HG02852 (cell line): ENCODE measurements around the gene GLCCI1.
"Not testable (repeated sequence)": the region's sequence is repeated elsewhere in the genome, so short reads cannot be mapped to it uniquely, and the experiment has no call there.

Experiments used
- ATAC-seq: cut with Tn5 transposase; IDR thresholded peaks from one replicate; pipeline ENCODE4 v1.9.1; 2021; ENCODE audit warnings: mild to moderate bottlenecking, moderate library complexity; ENCODE audit not compliant: unreplicated experiment

Gene GLCCI1

DNA sequence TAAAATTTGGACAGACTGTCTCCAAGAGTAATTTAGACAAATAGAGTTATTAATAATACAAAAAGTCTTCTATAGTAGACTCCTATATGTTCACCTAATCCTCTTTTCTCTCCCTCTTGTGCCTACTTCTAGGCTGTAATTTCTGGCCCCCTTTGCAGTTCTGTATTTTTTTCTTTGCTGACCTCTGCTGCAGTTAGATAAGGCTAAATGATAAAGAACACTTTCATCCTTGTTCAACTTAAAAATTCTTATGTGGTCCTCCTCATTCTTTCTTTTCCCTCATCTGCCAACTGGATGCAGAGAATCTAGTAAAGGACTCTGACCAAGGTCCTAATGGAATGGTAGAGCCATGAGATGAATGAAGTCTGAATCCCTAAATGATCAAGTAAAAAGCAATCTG, 20.1 kb downstream of the GLCCI1 start:
- no peak for ATAC-seq

DNA sequence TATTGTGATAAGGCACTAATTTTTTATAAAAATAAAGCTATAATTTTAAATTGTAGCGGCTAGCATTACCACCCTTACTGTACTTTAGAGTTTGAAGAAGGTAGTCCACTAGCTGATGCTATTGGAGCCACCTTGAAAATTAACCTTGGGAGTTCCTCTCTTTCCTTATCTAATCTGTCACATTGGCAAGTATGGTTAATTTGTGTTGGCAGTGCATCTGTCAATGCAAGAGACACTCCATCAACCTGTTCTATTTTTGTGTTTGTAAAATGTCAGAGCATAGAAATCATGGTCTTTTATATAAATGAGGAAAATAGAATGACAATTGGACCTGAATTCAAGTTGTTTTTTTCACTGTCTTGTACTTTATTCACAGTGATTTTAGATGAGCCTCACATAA, 20.5 kb downstream of the GLCCI1 start:
- ATAC-seq = no peak

GRCh38 chr7:7989616-7990440, 21.2 kb downstream of the GLCCI1 start:
- no peak for ATAC-seq

DNA sequence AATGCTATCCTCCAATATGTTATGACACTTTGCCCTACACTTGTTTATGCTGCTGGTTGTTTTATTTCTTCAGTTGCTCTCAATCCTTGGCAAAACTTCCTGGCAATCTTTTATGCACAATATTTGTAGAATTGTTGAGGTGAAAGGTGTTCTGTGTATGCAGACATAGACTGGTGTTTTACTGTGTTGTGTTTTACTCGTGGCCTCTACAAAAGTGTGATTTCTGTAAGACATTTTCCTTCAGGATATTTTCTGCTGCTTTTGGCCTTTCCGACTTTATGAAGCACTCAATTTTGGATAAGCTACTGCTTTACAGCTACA, 21.8 kb downstream of the GLCCI1 start:
- no peak for ATAC-seq

GRCh38 chr7:7992506-7992905, 23.9 kb downstream of the GLCCI1 start:
- ATAC-seq = no peak

DNA sequence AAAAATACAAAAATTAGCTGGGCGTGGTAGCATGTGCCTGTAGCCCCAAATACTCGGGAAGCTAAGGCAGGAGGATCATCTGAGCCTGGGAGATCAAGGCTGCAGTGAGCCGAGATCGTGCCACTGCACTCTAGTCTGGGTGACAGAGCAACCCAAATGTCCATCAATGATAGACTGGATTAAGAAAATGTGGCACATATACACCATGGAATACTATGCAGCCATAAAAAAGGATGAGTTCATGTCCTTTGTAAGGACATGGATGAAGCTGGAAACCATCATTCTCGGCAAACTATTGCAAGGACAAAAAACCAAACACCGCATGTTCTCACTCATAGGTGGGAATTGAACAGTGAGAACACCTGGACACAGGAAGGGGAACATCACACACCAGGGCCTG, 26.8 kb downstream of the GLCCI1 start:
- ATAC-seq = not testable (repeated sequence)

DNA sequence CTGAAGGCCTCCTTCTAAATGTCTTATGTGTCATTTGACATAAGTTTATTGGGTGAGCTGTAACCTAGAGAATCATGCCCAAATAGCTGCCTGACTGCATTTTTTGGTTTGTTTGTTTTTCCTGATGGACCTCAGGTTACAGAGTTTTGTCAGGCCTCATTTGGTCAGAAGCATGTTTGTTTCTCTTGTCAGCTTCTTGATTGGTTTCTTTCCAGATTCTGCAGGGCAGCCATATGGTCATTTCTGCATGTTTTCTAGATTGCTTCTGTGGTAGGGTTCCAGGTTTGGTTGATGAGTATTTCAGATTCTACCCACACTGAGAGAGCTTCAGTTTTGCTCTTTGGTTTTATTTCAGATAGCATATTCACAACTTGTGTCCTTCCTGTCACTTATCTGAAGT, 28.0 kb downstream of the GLCCI1 start:
- peak; percentile 73 for ATAC-seq

- ATAC-seq = no peak
These were observed 31.8 kb downstream of the GLCCI1 start for GRCh38 chr7:8000315-8000941.

DNA sequence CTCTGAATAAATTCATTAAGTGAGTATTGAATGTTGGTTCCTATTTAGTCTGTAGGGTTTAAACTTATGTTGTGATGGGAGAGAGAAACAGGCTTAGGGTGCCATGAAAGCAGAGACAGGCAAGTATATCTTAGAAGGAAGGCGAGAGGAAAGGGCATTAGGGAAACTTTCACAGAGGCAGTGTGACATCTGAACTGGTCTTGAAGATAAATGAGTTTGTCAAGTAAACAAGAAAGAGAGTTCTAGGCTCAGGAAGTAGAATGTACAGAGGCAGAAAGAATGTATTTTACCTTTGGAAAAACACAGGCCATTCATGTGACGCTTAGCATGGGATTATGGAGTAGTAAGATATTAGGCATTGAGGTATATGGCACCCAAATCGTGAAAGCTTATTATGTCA, 34.5 kb downstream of the GLCCI1 start:
- no peak for ATAC-seq

GRCh38 chr7:8005279-8005678, 36.7 kb downstream of the GLCCI1 start:
- no peak for ATAC-seq

GRCh38 chr7:8014399-8014798, 45.8 kb downstream of the GLCCI1 start:
- no peak for ATAC-seq

DNA sequence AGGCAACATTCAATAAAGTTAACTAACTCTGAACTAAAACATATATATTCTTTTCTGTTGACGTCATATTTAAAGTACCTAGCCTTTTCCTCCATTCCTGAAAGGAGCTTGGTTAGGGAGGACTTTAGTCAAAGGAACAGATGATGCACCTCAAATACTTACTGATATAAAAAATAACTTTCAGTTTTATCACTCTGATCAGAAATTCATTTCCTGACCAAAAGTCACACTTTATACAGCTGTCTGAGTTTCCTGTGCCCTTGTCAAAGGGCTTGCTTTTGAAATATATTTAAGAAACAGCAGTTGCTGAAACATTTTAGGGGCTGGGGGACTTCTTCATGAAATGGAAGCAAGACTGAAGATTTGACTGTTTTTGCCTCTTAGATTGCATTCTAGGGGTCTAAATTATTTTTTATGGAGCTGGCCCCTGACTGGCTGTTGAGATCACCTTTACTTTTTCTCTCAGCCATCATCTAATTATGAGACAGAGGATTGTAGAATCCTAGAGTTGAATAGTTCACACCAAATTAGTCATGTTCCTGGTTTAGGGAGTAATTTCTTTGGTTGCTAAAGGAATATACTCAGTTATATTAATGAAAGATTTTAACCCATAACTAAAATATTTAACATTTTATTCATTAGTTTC, 46.6 kb downstream of the GLCCI1 start:
- no peak for ATAC-seq

DNA sequence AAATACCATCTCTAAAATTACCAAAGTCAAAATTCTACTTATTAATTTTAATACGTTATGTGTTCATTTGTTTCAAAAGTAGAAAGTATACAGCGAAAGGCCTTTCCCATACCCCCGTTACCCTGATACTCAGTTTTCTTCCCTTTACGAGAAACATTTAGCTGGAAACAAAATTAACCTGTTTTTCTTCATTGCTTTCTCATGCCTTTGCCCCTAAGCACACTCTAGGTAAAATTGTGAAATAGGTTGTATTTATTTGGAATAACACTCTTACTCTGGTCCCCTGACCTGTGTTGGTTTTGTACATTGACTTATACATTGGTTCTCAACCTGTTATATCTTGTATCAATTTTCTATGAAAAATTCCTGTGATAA, 47.1 kb downstream of the GLCCI1 start:
- ATAC-seq = no peak

- ATAC-seq = no peak
These were observed 48.8 kb downstream of the GLCCI1 start for GRCh38 chr7:8017423-8017822.

- no peak for ATAC-seq
These were observed 50.4 kb downstream of the GLCCI1 start for GRCh38 chr7:8018961-8019360.

DNA sequence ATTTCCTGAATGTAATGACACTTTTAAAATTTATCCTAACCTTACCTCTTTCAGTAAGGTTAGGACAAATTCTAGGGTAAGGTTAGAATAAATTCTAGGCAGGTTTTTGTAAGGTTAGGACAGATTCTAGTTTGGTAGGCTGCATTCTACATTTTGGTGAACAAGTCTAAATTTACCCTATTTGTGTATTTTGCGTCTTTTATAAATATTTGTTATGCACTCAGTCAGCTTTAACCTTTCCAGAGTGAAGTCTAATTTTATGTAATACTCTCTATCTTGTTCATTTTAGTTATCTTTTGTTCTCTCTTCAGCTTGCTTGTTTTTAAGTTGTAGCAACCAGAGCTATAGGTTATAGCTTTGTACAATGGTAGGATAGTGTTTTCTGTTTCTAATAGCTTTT, 54.0 kb downstream of the GLCCI1 start:
- no peak for ATAC-seq

DNA sequence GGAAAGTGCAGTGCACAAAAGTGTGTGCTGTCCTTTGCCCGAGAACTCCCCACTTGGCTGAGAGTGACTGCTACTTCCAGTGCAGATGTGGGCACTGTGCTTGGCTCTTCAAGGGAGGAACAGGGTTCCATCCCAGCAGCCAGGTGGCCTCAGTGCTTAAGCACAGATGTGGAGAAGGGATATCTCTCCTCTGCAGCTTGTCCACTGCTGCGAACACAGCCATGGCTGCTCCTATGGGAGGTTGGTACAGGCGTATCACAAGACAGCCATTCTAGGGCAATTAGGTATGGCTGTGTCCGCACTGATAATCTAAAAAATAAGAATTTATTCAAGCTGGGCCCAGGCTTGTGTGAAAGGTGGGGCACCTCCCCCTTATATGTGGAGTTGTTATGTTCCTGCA, 66.6 kb downstream of the GLCCI1 start:
- no peak for ATAC-seq

DNA sequence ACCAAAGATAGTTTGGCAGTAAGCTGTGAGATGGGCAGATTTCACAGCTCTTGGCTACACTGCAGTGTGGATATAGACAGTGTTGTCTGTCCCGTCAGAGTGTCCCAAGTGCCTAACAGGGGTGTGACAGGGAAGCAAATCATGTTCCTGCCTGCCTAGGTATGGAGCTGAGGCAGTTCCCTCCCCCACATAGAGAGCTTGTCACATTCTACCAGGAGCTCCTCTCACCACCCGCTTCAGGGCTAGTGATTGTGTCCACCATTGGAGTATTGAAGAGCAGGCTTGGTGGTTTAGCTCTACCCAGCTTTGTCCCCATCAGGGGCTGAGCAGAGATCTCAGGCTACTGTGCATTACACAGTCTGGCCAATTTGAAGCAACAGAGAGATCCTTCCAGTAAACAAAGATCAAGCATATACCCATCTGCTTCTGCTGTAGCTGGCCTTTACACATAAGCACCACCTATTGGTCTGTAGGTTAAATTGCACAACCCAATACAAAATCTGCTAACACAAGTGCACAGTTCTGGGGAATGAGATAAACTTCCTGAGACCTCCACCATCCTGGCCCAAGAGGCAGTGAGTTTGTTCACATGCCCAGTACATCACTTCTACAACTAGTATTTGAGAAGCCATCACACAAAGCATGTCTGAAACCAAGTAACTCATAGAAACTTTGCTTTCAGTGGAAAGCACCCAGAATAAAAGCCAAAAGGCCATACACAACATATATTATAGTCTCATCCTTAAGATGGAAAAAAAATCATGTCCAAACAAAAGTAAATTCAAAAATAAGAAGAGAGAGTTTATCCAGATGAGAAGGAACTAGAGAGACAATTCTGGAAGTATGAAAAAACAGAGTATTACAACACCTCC, 67.3 kb downstream of the GLCCI1 start:
- ATAC-seq = peak; percentile 53

DNA sequence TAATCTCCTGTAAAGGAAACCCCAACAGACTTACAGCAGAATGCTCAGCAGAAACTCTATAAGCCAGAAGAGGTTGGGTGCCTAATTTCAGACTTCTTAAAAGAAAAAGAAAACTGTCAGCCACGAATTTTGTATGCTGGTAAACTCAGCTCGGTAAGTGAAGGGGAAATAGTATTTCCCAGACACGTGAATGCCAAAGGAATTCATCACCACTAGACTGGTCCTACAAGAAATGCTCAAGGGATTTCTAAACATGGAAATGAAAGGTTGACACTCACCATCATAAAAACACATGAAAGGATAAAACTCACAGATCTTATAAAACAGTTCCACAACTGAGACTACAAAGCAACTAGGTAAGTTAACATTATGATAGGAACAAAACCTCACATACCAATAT, 68.6 kb downstream of the GLCCI1 start:
- ATAC-seq = no peak

GRCh38 chr7:8040768-8041369, 72.3 kb downstream of the GLCCI1 start:
- no peak for ATAC-seq
